Adrenal gland (tissue), 5 donors: Measurements from ENCODE around the gene CCDC158.

Experiments
- CTCF ChIP-seq, 6 experiments: fragments of 450-650 bp in 4 of 6; fragments of 200-600 bp in 2 of 6; sonication (generic) in 1 of 6; IDR thresholded peaks; 1 replicate in 5 of 6; 2 replicates in 1 of 6; pipeline versions ENCODE4 v1.5.1 to v1.8.0; 2016 to 2021; ENCODE audit warnings: antibody characterized with exemption in 6 of 6, mild to moderate bottlenecking in 2 of 6, moderate library complexity in 1 of 6
- POLR2A ChIP-seq, 2 donors: fragments of 450-650 bp; IDR thresholded peaks; one replicate each; pipeline ENCODE4 v1.6.1; 2017; ENCODE audit warnings: antibody characterized with exemption in 2 of 2, mild to moderate bottlenecking in 2 of 2, moderate library complexity in 1 of 2
- donor health status: DM: no; HTN: no; CAD: no.

DNA sequence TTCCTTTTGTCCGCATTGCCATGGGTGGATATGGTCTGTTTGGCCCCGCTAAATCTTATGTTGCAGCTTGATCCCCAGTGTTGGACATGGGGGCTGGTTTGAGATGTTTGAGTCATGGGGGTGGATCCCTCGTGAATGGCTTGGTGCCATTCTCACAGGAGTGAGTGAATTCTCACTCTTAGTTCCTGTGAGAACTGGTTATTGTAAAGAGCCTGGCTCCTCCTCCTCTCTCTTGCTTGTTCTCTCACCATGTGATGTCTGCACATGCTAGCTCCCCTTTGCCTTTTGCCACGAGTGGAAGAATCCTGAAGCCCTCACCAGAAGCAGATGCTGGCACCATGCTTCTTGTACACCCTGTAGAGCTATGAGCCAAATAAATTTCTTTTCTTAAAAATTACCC is 137.0 kb downstream of the CCDC158 start:
- no peak for TF ChIP-seq CTCF (IDR thresholded peaks at IDR 0.05)
- no peak for TF ChIP-seq POLR2A (IDR thresholded peaks at IDR 0.05)
